Psoas muscle (tissue), 8 donors: ENCODE data around the gene XRCC3. TPM values are rescaled to one million over a fixed set of nuclear protein-coding genes. Genes with fewer than 3 reads are reported as not detected.
A peak's percentile ranks its signal among the peaks of the same experiment; 100 is the strongest.

ENCODE experiments used
- ATAC-seq, 4 donors: fragments of 200-7000 bp; cut with Tn5 transposase; one replicate each; pipeline ENCODE4 v1.9.1; 2020; ENCODE audit warnings: moderate library complexity in 3 of 4, mild to moderate bottlenecking in 2 of 4
- DNase-seq, 2 donors: peaks; one replicate each; pipeline ENCODE4 v3.0.0-alpha.2; 2020
- H3K27ac ChIP-seq: fragments of 200-600 bp; one replicate; pipeline ENCODE4 v1.8.0; 2022
- H3K27me3 ChIP-seq, 3 donors: fragments of 200-600 bp in 1 of 3; one replicate each; pipeline versions ENCODE4 v1.6.1 to v1.8.0; 2013 to 2022; ENCODE audit warnings: low read length in 2 of 3, mild to moderate bottlenecking in 2 of 3, moderate library complexity in 1 of 3; ENCODE audit not compliant: insufficient read depth in 3 of 3
- H3K36me3 ChIP-seq, 2 donors: fragments of 200-600 bp in 1 of 2; one replicate each; pipeline versions ENCODE4 v1.6.1 to v1.8.0; 2013 to 2022; ENCODE audit warnings: low read depth in 1 of 2, mild to moderate bottlenecking in 1 of 2, moderate library complexity in 1 of 2; ENCODE audit not compliant: insufficient read depth in 1 of 2
- H3K4me1 ChIP-seq: fragments of 200-600 bp; one replicate; pipeline ENCODE4 v1.8.0; 2022
- H3K4me3 ChIP-seq: fragments of 200-600 bp; one replicate; pipeline ENCODE4 v1.8.0; 2022; ENCODE audit warnings: mild to moderate bottlenecking
- H3K9me3 ChIP-seq: fragments of 200-600 bp; one replicate; pipeline ENCODE4 v1.8.0; 2022
- CTCF ChIP-seq: fragments of 200-600 bp; IDR thresholded peaks from one replicate; pipeline ENCODE4 v1.8.0; 2022; ENCODE audit warnings: antibody characterized with exemption
- WGBS, 3 donors: extraction: QIAGEN DNeasy Blood & Tissue Kit; methylation state at CpG; one replicate each; pipeline versions ENCODE4 v1.1.6 to v1.1.7; 2013; 5-methylcytosine and 5-hydroxymethylcytosine counted together
- intact Hi-C, 2 donors: fragments of 100-400 bp; cut with DNase I; formaldehyde crosslinking; loops; one replicate each; pipeline versions ENCODE4 v1.11.0 to v1.14.2; 2022
- polyA plus RNA-seq, 3 donors: library from polyadenylated mRNA; stranded (reverse); fragments of 200-250 nt; gene quantifications; one replicate each; pipeline ENCODE4 v1.2.3, GENCODE V29; 2013
- total RNA-seq, 4 donors: library from RNA; stranded (reverse); fragmentation: NEBNext Ultra II Directional in 2 of 4; extraction: Animal tissue kit (Norgen Biotek cat#: 25700) in 2 of 4; gene quantifications; one replicate each; pipeline versions ENCODE4 v1.2.1 to v1.2.4, GENCODE V29; 2021 to 2023
- donor health status: healthy with polysubstance abuse.
- donor health status: DM: no; HTN: no; CAD: no; lungs with moderate emphysema.
- donor health status: Bipolar disorder and iron deficiency.
- donor health status: healthy.
- donor health status: DM: yes; HTN: yes; CAD: no.
- donor health status: DM: no; HTN: no; CAD: no.
- donor health status: DM: no; HTN: no; CAD: no.
- donor health status: DM: yes; HTN: yes; CAD: no.

XRCC3 gene
- total and polyA plus RNA-seq, 7 donors: 1.00 to 2.5 (median 1.6) TPM

- H3K4me1 ChIP-seq: peaks cover 31% of the 10 kb centered on the region
- intact Hi-C loops: no loop called here
Measured at GRCh38 chr14:103710771-103711377, 4.4 kb downstream of the XRCC3 start.

GRCh38 chr14:103709814-103710213 is 5.4 kb downstream of the XRCC3 start:
- no peak for DNase-seq

More at GRCh38 chr14:103710771-103711377, 4.4 kb downstream of the XRCC3 start:
- Histone ChIP-seq H3K9me3 (no peaks in the 10 kb centered on the region), H3K27me3 (no peaks in the 10 kb centered on the region), H3K36me3 (peaks cover 0 to 24% of the 10 kb centered on the region in 2 donors), H3K4me3 (no peak overlapping the region), H3K27ac (no peak overlapping the region)
- TF ChIP-seq CTCF: no peak
- ATAC-seq (no peak), DNase-seq (no peak)
- WGBS, 3 donors: 68 to 78% (median 68%) methylated on average over 9 of the region's 9 CpGs

GRCh38 chr14:103708750-103709187 is 6.5 kb downstream of the XRCC3 start:
- DNase-seq (peak in 1 of 2 donors; percentile 78), ATAC-seq (peak; percentile 26 to 66 (median 54))
- Histone ChIP-seq H3K36me3 (peaks cover 0 to 45% of the 10 kb centered on the region in 2 donors), H3K27me3 (no peaks in the 10 kb centered on the region), H3K4me1 (peaks cover 36% of the 10 kb centered on the region), H3K4me3 (no peak overlapping the region), H3K9me3 (no peaks in the 10 kb centered on the region), H3K27ac (no peak overlapping the region)
- 19 to 43% (median 30%) methylated on average over 18 of the region's 18 CpGs for WGBS, 3 donors
- TF ChIP-seq CTCF: no peak
- intact Hi-C loops: no loop called here

More at GRCh38 chr14:103709814-103710213, 5.4 kb downstream of the XRCC3 start:
- Histone ChIP-seq H3K4me1 (peaks cover 36% of the 10 kb centered on the region), H3K9me3 (no peaks in the 10 kb centered on the region), H3K27ac (no peak overlapping the region), H3K36me3 (peaks cover 0 to 34% of the 10 kb centered on the region in 2 donors), H3K27me3 (no peaks in the 10 kb centered on the region), H3K4me3 (no peak overlapping the region)
- intact Hi-C loops: no loop called here
- no peak for TF ChIP-seq CTCF
- 77 to 93% (median 85%) methylated on average over 12 to 15 of the region's 15 CpGs for whole genome bisulfite sequencing, 3 donors
- no peak for ATAC-seq

- H3K9me3 ChIP-seq: no peaks in the 10 kb centered on the region
- DNase-seq (no peak), ATAC-seq (no peak)
- no peaks in the 10 kb centered on the region for H3K27me3 ChIP-seq
- intact Hi-C loops: no loop called here
- H3K4me3 ChIP-seq: no peak overlapping the region
- H3K27ac ChIP-seq: no peak overlapping the region
- no peak for TF ChIP-seq CTCF
- peaks cover 2 to 56% of the 10 kb centered on the region in 2 donors for H3K36me3 ChIP-seq
- peaks cover 36% of the 10 kb centered on the region for H3K4me1 ChIP-seq
- WGBS, 3 donors: 80 to 84% (median 82%) methylated on average over 27 to 29 of the region's 29 CpGs
Measured at GRCh38 chr14:103707329-103708263, 7.7 kb downstream of the XRCC3 start.
